ENCODE results near the gene RBM23.

DNA sequence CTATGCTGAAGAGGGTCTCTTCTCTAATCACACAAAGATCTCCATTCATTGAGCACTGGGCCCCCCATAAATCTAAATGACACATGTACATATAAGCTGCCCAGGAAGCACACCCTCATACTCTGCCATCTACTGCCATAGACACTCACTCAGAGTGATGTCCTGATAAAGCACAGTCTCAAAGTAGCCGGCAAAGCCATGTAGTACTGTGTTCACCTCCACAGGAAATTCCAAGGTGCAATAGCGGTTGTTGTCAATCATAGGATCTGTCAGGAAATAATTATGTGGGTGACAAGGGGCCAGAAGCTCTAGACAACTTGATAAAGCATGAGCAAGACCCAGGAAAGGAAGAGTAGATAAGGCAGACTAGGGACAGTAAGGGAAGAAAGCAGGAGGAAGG, 3.3 kb upstream of the RBM23 start:
- TF ChIP-seq, protein P1, sequence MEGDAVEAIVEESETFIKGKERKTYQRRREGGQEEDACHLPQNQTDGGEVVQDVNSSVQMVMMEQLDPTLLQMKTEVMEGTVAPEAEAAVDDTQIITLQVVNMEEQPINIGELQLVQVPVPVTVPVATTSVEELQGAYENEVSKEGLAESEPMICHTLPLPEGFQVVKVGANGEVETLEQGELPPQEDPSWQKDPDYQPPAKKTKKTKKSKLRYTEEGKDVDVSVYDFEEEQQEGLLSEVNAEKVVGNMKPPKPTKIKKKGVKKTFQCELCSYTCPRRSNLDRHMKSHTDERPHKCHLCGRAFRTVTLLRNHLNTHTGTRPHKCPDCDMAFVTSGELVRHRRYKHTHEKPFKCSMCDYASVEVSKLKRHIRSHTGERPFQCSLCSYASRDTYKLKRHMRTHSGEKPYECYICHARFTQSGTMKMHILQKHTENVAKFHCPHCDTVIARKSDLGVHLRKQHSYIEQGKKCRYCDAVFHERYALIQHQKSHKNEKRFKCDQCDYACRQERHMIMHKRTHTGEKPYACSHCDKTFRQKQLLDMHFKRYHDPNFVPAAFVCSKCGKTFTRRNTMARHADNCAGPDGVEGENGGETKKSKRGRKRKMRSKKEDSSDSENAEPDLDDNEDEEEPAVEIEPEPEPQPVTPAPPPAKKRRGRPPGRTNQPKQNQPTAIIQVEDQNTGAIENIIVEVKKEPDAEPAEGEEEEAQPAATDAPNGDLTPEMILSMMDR (IDR thresholded peaks at IDR 0.05; ENCODE audit: low read depth, low read length): no peak
- no peak for TF ChIP-seq MYC (IDR thresholded peaks at IDR 0.05; ENCODE audit: low read depth, low read length)
- TF ChIP-seq, protein P2, sequence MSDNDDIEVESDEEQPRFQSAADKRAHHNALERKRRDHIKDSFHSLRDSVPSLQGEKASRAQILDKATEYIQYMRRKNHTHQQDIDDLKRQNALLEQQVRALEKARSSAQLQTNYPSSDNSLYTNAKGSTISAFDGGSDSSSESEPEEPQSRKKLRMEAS (IDR thresholded peaks at IDR 0.05; ENCODE audit: low read depth, low read length): no peak
